LNCaP clone FGC (cell line): ENCODE data around the gene TRPC1.
A peak's percentile ranks its signal among the peaks of the same experiment; 100 is the strongest.

Experiments
- DNase-seq: peaks from one replicate; pipeline ENCODE4 v3.0.0-alpha.2; 2011; ENCODE audit warnings: low read depth
- H3K4me3 ChIP-seq: 2 replicates; pipeline ENCODE4 v1.5.1; 2011; ENCODE audit warnings: mild to moderate bottlenecking, low read depth, low read length, control low read depth
- TF ChIP-seq, protein P1 (sequence below): IDR thresholded peaks from 2 replicates; pipeline ENCODE4 v1.5.1; 2012; ENCODE audit warnings: mild to moderate bottlenecking; ENCODE audit not compliant: control insufficient read depth, insufficient read depth; ENCODE audit errors: extremely low read depth

TRPC1 gene

DNA sequence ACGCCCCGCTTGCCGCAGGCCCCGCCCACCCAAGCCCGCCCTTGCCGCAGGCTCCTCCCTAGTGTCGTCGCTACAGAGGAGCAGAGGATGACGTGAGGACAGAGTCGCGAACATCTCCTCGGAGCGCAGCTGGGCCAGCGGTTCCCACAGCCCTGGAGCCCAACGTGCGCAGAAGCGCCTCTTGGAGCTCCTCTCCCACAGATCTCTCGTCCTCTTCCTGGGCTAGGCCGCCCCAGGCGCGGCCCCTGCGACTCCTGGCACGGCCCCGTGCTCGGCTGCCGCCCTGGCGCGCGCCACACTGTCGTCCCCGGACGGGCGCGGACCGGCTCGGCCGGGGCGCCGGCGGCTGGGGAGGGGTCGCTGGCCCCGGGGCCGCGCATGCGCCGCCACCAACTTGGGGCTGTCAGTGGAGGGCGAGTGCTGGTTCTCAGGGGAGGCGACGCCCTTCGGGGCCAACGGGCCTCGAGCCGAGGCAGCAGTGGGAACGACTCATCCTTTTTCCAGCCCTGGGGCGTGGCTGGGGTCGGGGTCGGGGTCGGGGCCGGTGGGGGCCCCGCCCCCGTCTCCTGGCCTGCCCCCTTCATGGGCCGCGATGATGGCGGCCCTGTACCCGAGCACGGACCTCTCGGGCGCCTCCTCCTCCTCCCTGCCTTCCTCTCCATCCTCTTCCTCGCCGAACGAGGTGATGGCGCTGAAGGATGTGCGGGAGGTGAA, at the start of gene TRPC1:
TRPC1 (plus strand) TSS at position 67 of the 714 bp plus-strand sequence; CDS start at position 593, 526 bp downstream.
- TF ChIP-seq, protein P1, sequence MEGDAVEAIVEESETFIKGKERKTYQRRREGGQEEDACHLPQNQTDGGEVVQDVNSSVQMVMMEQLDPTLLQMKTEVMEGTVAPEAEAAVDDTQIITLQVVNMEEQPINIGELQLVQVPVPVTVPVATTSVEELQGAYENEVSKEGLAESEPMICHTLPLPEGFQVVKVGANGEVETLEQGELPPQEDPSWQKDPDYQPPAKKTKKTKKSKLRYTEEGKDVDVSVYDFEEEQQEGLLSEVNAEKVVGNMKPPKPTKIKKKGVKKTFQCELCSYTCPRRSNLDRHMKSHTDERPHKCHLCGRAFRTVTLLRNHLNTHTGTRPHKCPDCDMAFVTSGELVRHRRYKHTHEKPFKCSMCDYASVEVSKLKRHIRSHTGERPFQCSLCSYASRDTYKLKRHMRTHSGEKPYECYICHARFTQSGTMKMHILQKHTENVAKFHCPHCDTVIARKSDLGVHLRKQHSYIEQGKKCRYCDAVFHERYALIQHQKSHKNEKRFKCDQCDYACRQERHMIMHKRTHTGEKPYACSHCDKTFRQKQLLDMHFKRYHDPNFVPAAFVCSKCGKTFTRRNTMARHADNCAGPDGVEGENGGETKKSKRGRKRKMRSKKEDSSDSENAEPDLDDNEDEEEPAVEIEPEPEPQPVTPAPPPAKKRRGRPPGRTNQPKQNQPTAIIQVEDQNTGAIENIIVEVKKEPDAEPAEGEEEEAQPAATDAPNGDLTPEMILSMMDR = no peak
- DNase-seq = peak; percentile 23

DNA sequence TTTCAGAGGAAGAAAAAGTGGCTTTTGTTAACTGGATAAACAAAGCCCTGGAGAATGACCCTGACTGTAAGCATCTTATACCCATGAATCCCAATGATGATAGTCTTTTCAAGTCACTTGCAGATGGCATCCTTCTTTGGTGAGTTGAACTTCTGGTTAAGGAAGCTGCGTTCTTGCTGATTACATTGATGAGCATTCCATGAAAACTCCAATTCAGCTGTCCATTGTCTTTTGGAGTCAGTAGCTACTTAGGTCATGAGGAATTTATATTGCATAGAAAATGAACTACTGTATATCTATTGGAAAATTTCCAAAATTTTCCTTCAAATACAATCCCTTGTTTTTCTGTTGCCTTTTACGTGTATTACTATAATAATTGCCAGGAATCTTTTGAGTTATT, 47.7 kb upstream of the TRPC1 start:
- no peak overlapping the region for H3K4me3 ChIP-seq
- TF ChIP-seq, protein P1 = no peak
- no peak for DNase-seq

More for the DNA sequence above, at the start of gene TRPC1:
- peak within 1 kb of the TSS; percentile 50 for H3K4me3 ChIP-seq

DNA sequence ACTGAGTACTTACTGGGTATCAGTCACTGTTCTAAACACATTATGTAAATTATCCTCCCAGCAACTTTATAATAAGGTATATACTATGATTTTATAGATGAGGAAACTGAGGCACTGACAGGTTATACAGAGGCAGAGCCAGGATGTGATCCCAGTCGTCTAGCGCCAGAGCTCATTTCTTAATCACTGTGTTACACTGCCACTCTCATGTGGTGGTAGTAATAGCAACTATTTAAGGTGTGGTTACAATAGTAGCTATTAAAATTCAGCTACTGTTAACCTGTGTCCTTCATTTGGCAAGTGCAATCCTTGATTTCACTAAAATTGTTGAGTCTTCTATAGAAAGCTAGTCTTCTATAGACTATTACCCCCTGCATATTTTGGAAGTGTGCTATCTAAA, 43.1 kb upstream of the TRPC1 start:
- TF ChIP-seq, protein P1 = peak; percentile 41; the same call in 1 of the 2 replicates
- no peak for DNase-seq
- no peak overlapping the region for H3K4me3 ChIP-seq

DNA sequence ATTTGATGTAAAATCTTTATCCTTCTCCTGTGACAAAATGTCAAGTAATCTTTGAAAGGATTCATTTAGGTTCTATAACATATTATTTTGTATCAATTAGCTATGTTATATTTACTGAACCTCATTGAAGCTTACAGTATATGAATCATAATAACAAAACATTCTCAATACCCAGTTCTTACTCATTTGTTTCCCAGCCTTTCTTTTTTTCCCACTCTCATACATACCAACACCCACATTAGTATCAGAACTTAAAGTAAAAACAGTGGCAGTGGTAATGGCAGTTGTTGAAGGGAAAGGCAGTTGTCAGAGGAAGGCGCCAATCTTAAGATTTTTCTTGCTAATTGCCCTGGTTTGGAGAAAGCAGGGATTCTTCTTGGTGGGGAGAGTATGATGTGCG, 33.2 kb upstream of the TRPC1 start:
- TF ChIP-seq, protein P1 = no peak

DNA sequence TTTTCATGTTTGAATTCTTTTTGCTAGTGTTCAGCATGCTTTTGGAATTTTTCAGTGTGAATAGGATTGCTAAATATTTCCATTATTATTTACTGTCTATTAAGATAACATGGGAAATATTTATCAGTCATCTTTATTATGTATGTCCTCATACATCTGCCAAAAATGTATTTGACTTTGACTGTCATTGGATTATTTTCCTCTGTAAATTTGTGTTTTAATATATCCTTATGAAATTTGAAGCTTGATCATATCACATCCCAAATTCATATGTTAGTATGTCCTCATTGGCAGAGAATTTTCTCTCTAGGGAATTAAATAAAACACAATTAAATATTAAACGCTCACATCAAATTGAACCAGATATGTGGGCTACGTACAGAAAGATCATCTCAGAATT, 32.3 kb upstream of the TRPC1 start:
- TF ChIP-seq, protein P1 = no peak

More for the DNA sequence above, 33.2 kb upstream of the TRPC1 start:
- no peak overlapping the region for H3K4me3 ChIP-seq
- DNase-seq = no peak

DNA sequence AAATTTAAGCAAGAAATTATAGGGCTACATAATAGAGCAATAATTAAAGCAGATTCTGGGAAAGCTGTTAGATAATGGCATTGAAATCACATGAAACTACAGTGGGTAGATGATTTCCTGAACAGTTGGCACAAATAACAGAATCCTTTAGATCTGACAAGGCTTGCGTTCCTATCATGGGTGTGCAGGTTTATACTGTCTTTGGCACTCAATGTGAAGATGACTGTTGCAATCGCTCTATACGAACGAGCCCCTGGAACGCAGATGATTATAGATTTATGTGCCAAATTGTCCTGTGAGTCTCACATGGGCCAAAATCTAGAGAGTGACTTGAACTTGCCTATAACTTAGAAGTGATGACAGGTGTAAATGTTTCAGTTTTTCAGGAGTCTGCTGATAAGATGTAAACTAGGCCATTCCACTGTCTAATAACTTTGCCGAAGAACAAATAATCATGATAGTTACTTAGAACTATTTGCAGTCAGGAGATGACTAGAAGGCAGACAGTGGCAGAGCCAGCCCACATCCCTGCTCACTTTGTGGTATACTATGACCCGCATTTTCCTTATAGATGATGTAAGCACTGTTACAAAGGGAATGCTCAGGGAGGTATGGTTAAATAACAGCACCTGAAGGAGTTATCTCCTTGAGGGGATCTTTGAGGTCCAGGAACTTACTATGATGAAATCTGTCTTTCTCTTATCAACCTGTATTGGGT, 30.5 kb upstream of the TRPC1 start:
- no peak for DNase-seq
- no peak overlapping the region for H3K4me3 ChIP-seq
- TF ChIP-seq, protein P1 = no peak

More for the DNA sequence above, 32.3 kb upstream of the TRPC1 start:
- DNase-seq = peak; percentile 91
- no peak overlapping the region for H3K4me3 ChIP-seq
